H7 (cell line): Measurements from ENCODE around the gene DCDC2C. TPM values are rescaled to one million over a fixed set of nuclear protein-coding genes. Genes with fewer than 3 reads are reported as not detected.

ENCODE experiments used
- total RNA-seq: library from RNA; depleted of rRNA; stranded (reverse); fragments of >200 nt; shearing (Covaris generic); gene quantifications from 2 replicates; pipeline ENCODE4 v1.2.3, GENCODE V29; 2014; rRNA removed

Gene DCDC2C
- total RNA-seq, 1 experiment from 2014 or later: not detected

Other genes starting within 250 kb of the DCDC2C start
- 19.8 and 21.0 TPM in 2 replicates for gene ADI1, start 184.0 kb upstream of the DCDC2C start, total RNA-seq
- 40.4 and 42.8 TPM in 2 replicates for gene RNASEH1, start 145.2 kb upstream of the DCDC2C start, total RNA-seq
- gene RPS7, start 128.3 kb upstream of the DCDC2C start, total RNA-seq: 2,082 and 2,647 TPM in 2 replicates
- gene COLEC11, start 108.5 kb upstream of the DCDC2C start, total RNA-seq: 0.07 TPM in 1 of 2 replicates, not detected in the other
- not detected in 2 replicates for gene ALLC, start 45.4 kb upstream of the DCDC2C start, total RNA-seq